Myocyte (in vitro differentiated cells): ENCODE results near the gene RBP5. TPM values are rescaled to one million over a fixed set of nuclear protein-coding genes. Genes with fewer than 3 reads are reported as not detected.

Experiments used
- DNase-seq: peaks from one replicate; pipeline ENCODE4 v3.0.0-alpha.2; 2012; ENCODE audit warnings: low read depth
- polyA plus RNA-seq: library from polyadenylated mRNA; unstranded; fragments of >200 nt; gene quantifications from one replicate; pipeline ENCODE4 v1.2.1, GENCODE V29; 2012; ENCODE audit warnings: missing spikeins
- total RNA-seq: library from RNA; depleted of rRNA; stranded (reverse); fragments of >200 nt; gene quantifications from 2 replicates; pipeline ENCODE4 v1.2.3, GENCODE V29; 2014

RBP5 gene, protein sequence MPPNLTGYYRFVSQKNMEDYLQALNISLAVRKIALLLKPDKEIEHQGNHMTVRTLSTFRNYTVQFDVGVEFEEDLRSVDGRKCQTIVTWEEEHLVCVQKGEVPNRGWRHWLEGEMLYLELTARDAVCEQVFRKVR
- not detected in 2 replicates for total RNA-seq
- 3.0 TPM for polyA plus RNA-seq

- DNase-seq: no peak
Measured at GRCh38 chr12:7128681-7129286, at the start of gene RBP5. Gene RBP5 (minus strand): TSS chr12:7128889. CDS start chr12:7128775, 114 bp downstream.

DNA sequence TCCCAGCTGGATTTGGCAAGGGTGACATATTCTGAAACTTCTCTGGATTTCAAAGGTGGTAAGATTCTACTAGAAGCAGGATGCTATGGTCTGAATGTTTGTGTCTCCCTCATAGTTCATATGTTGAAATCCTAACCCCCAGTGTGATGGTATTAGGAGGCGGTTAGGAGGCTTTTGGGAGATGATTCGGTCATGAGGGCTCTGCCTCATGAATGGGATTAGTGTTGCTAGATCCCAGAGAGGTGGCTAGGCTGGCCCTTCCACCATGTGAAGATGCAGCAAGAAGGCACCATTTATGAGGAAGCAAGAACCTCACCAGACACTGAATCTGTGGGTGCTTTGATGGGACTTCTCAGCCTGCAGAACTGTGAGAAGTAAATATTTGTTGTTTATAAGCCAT is 49.8 kb upstream of the RBP5 start:
- DNase-seq: no peak

DNA sequence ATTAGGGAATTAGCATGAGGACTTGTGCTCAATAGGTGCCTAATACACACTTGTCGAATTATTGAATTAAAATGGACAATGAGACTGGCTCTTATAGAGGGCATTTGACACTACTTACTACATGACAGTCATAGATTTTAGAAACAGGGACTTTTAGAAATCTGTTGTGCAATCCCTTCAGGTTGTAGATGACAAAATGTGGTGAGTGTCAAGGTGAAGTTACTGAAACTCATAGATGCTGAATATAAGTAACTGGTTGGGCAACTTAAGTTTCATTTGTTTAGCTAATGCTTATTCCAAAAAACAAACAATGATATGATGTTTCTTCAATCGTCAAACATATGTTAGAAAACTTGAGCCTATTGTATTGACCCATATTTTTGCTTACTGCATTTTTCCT is 47.9 kb upstream of the RBP5 start:
- DNase-seq: no peak

DNA sequence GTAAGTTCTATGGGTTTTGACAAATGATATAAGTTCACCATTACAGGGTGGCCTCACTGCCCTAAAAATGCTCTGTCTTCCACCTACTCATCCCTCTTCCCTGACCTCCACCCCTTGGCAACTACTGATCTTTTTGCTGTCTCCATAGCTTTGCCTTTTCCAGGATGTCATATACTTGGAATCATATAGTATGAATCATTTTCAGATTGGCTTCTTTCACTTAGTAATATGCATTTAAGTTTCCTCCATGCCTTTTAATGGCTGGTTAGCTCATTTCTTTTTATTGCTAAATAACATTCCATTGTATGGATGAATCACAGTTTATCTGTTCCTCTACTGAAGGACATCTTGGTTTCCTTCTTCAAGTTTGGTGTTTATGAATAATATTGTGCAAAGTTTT is 46.8 kb upstream of the RBP5 start:
- no peak for DNase-seq

- no peak for DNase-seq
Measured at GRCh38 chr12:7171854-7172253, 43.2 kb upstream of the RBP5 start.

DNA sequence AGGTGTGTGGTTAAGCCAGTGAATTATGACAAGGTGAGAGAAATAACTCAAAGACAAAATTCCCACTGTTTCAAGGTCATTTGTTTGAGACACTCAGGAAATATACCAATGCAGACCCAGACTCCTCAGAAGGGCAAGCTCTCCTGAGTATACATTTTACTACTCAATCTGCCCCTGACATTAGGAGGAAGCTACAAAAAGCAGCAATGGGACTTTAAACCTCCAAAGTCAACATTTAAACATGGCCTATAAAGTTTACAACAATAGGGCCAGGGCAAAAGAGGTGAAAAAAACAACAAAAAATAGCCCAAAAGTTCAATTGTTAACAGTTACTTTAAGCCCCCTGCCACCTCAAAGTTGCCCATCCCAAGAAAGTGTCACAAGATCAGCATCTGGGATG is 41.3 kb upstream of the RBP5 start:
- DNase-seq: no peak

DNA sequence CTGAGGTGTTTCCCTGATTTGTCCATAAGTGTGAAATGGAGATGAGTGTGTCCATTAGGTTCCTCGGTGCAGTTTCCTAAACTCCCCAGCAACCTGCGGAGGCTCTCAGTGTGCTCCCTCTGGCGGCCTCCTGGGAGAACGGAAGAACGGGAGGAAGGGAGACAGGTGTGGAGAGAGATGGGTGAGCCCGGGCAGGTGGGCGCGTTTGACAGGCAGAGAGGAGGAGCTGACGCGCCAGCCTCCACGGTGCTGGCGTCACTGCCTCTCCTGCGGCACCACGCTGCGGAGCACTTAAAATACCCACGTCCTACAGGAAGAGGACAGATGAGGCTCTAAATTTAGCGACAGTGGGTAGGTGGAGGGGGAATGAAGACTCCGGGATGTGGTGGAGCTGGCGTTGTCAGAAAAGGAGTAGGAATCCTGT is 34.0 kb upstream of the RBP5 start:
- peak; percentile 46 for DNase-seq

DNA sequence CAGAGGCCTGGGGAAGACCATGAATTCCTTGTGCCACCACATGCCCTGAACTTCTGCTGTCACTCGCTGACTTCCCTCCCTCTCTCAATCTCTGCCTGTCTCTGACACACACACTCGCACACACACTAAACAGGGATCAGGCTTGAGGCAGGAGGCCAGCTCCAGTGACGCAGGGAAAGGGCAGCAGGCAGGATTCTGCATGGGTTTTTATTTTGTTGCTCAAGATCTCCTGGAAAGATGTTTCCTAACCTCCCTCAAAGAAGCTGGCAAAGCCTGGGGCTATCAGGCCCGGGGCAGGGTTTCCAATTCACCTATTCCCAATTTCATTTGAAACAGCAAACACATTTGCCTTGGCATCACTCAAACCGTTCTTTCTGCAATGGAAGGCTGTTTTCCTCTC is 33.1 kb upstream of the RBP5 start:
- DNase-seq: no peak

GRCh38 chr12:7161327-7161726 is 32.6 kb upstream of the RBP5 start:
- no peak for DNase-seq

DNA sequence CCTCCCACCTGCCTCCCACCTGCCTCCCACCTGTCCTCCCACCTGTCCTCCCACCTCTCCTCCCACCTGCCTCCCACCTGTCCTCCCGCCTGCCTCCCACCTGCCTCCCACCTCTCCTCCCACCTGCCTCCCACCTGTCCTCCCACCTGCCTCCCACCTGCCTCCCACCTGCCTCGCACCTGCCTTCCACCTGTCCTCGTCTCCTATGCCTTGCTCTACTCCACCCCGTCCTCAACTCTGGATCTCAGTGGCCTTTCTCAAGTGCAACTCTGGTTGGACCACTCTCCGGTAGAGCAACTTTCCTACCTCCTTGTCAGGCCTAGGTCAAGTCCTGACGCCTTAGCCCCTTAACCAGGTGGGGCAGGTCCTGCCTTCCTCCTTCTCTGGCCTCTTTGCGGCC is 31.5 kb upstream of the RBP5 start:
- no peak for DNase-seq

- DNase-seq: no peak
Measured at GRCh38 chr12:7158781-7159609, 30.3 kb upstream of the RBP5 start.

DNA sequence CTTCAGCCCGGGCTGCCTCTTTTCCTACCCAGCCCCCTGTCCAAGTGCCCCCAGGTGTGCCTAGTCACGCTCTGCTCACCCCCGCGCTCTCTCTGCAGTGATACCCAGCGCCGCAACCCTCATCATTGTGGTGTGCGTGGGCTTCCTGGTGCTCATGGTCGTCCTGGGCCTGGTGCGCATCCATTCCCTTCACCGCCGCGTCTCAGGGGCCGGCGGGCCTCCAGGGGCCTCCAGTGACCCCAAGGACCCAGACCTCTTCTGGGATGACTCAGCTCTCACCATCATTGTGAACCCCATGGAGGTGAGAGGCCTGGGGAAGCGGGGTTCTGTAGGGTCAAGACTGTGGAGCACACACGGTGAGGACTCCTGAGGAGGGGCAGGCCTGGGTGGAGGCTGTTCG is 28.7 kb upstream of the RBP5 start:
- no peak for DNase-seq

DNA sequence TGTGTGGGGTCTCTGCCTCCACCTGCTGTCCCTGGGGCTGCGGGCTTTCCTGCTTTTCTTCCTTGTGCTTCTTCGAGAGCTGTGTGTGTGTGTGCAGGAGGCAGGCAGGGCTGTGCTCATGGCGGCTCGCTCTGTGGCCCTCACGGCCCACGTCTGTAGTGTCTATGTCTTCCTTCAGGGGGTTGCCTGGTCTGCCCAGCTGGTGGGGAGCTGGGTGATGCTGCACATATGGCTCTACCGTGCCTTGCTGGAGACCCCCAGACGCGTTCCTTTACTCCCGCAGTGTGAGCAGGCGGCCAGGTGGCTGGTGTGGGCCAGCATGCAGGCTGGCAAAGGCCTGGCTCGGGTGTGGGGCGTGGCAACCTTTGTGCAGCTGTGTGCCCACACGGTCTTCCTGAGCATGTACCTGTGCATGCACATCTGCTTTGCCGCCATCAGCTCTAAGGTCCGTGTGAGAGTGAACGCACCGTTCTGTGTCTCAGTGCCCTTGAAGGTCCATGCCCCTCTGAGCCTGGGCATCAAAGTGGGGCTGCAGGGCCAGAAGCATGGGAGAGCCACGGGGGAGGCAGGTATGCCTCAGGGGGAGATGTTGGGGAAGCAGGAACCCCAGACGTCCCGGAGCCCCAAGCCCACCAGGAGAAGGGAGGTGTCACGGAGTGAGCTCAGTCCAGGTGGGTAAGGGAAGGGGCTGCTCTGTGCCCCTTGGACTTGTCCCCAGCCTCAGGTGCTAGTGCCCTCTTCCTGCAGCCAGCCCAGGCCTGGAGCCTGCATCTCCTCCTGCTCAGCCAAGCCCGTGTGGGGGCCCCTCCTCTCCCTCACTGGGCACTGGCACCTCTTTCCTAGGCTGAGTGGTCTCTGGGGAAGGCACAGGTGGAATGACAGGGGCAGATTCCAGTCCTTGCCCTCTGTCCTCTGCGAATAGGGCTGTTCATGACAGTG is 27.8 kb upstream of the RBP5 start:
- no peak for DNase-seq

- no peak for DNase-seq
Measured at GRCh38 chr12:7155471-7156034, 26.9 kb upstream of the RBP5 start.

DNA sequence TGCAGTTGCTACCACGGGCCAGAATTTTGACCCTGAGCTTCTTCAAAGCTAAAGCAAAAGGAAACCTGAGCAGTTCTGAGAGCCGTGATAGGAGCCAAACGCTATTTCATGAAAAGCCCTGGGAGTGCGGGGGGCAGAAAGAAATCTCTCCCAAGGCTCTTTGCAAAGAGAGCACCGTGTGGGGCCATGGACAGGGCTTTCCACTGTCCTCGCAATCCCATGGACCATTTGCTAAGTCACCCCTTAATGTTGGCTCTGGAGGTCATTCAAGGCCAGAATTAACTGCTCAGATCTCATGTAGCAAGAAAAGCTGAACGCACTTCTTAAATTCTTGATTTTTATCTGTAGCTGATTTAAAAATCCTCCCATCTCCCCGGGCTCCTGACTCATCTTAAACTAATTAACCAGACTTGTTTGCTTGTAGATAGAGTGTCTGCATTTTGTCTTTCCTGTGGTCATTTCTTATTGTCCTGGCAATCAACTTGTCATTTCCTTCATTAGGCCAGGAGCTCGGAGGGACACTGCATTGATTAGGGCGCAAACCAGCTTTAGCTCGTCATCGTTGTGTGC is 26.3 kb upstream of the RBP5 start:
- no peak for DNase-seq

GRCh38 chr12:7154042-7154441 is 25.4 kb upstream of the RBP5 start:
- DNase-seq: no peak

DNA sequence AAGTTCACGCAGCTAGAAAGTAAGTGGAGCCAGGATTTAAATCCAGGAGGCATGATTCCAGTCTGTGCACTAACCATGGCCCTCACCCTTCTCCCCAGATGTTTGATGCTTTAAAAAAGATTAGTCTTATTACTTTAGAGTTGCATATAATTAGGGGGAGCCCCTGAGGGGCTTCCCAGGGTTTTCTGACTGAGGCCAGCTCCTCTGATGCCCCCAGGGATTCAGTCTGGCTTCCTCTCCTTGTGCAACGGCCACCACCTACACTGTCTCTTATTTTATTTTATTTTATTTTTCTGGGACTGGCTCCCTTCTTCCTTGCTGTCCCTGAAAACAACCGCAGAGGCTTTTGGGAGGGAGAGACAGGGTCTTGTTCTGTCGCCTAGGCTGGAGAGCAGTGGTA is 24.1 kb upstream of the RBP5 start:
- DNase-seq: no peak

DNA sequence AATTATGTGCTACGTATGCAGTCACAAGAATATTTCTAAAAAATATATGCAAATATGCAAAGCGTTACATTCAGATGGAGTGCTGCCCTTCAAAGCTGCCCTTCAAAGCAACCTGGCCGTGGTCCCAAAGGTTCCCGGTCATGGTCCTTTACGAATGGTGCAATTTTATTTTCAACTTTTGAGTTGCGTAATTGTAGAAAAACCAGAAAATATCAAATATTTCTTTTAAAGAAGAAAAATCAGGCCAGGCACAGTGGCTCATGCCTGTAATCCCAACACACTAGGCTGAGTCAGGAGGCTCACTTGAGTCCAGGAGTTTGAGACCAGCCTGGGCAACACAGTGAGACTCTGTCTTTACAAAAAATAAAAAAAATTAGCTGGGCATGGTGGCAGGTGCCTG is 22.8 kb upstream of the RBP5 start:
- no peak for DNase-seq

GRCh38 chr12:7150841-7151240 is 22.2 kb upstream of the RBP5 start:
- DNase-seq: no peak

DNA sequence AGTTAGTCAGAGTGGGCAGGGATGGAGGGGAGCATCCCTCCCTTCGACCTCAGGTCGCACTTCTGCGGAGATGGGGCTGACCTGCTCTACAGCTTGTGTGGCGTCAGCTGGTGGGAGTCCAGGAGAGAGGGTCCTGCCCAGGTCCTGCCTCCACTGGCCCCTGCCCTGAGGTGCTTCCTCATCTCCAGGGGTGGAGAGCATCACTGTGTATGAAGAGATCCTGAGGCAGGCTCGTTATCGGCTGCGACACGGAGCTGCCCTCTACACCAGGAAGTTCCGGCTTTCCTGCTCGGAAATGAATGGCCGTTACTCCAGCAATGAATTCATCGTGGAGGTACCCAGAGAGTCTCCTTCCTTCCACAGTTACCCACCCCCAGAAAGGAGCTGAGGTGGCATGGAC is 21.7 kb upstream of the RBP5 start:
- no peak for DNase-seq

- no peak for DNase-seq
Measured at GRCh38 chr12:7146906-7147305, 18.2 kb upstream of the RBP5 start.
